MCF 10A (cell line): ENCODE results near the gene CFP. TPM values are rescaled to one million over a fixed set of nuclear protein-coding genes. Genes with fewer than 3 reads are reported as not detected.

Source experiments
- BruUV-seq: library from RNA; stranded (reverse); fragments of 400-500 nt; replicated peaks from 2 replicates; lab custom pipeline; 2021; lab: Mats Ljungman, UMichigan
- CTCF ChIA-PET: fragments of 300-600 bp; sonication (Branson Sonifier 250); formaldehyde crosslinking; extraction: SDS; loops from one replicate; lab custom pipeline; 2021; ENCODE audit warnings: antibody characterized with exemption, inconsistent platforms; lab: Yijun Ruan, JAX
- POLR2A ChIA-PET: fragments of 300-600, 350-650 bp; sonication (Branson Sonifier 250); formaldehyde crosslinking; extraction: SDS; loops from one replicate; lab custom pipeline; 2020; ENCODE audit warnings: antibody characterized with exemption, inconsistent platforms; lab: Yijun Ruan, JAX
- DNase-seq: peaks from one replicate; pipeline ENCODE4 v3.0.0-alpha.2; 2018; ENCODE audit not compliant: unreplicated experiment
- H3K27ac Mint-ChIP-seq: one replicate; pipeline ENCODE4 v1.8.0; 2022; ENCODE audit warnings: mild to moderate bottlenecking, low read depth, mixed read lengths; ENCODE audit not compliant: unreplicated experiment
- H3K27me3 Mint-ChIP-seq: one replicate; pipeline ENCODE4 v1.8.0; 2022; ENCODE audit warnings: mixed read lengths; ENCODE audit not compliant: insufficient read depth, unreplicated experiment
- H3K36me3 Mint-ChIP-seq: one replicate; pipeline ENCODE4 v1.8.0; 2022; ENCODE audit warnings: mild to moderate bottlenecking, moderate library complexity, mixed read lengths; ENCODE audit not compliant: insufficient read depth, unreplicated experiment
- H3K4me1 Mint-ChIP-seq: one replicate; pipeline ENCODE4 v1.8.0; 2022; ENCODE audit warnings: mixed read lengths; ENCODE audit not compliant: insufficient read depth, unreplicated experiment
- H3K4me3 Mint-ChIP-seq: one replicate; pipeline ENCODE4 v1.8.0; 2022; ENCODE audit warnings: mild to moderate bottlenecking, moderate library complexity, mixed read lengths; ENCODE audit not compliant: unreplicated experiment
- H3K9me3 Mint-ChIP-seq: one replicate; pipeline ENCODE4 v1.8.0; 2022; ENCODE audit warnings: mixed read lengths; ENCODE audit not compliant: unreplicated experiment
- CTCF ChIP-seq: fragments of 200-600 bp; IDR thresholded peaks from one replicate; pipeline ENCODE4 v1.8.0; 2022; ENCODE audit warnings: antibody characterized with exemption, mild to moderate bottlenecking; ENCODE audit not compliant: unreplicated experiment
- intact Hi-C: fragments of 100-400 bp; cut with micrococcal nuclease; formaldehyde crosslinking; loops from 2 replicates; pipeline ENCODE4 v1.14.1; 2022
- total RNA-seq: library from RNA; stranded (reverse); gene quantifications from 2 replicates; pipeline ENCODE4 v1.2.3, GENCODE V29; 2022

CFP gene
- total RNA-seq, 1 experiment from 2014 or later = 0.56 TPM

- BruUV-seq = no TSS peak
- DNase-seq = no peak
- POLR2A ChIA-PET = interaction anchor here (0.6 to 1.0 kb wide), 2 partner anchors 16 to 70 kb away, joined by 3 read pairs; no protein-coding TSS in a partner anchor
- TF ChIP-seq CTCF = no peak
- no peak overlapping the region for H3K4me3 Mint-ChIP-seq
- H3K4me1 Mint-ChIP-seq = no peaks in the 10 kb centered on the region
- intact Hi-C loops = no loop called here
- no peaks in the 10 kb centered on the region for H3K36me3 Mint-ChIP-seq
- H3K27ac Mint-ChIP-seq = no peak overlapping the region
- no peaks in the 10 kb centered on the region for H3K9me3 Mint-ChIP-seq
- no peaks in the 10 kb centered on the region for H3K27me3 Mint-ChIP-seq
- CTCF ChIA-PET = interaction anchor here (0.7 kb wide), 1 partner anchor 19 kb away, joined by 3 read pairs; no protein-coding TSS in a partner anchor
Measured at GRCh38 chrX:47611926-47612325, 17.8 kb downstream of the CFP start.

GRCh38 chrX:47611489-47611888, 18.2 kb downstream of the CFP start:
- Mint-ChIP-seq H3K36me3 (no peaks in the 10 kb centered on the region), H3K4me1 (no peaks in the 10 kb centered on the region), H3K27me3 (no peaks in the 10 kb centered on the region), H3K4me3 (no peak overlapping the region), H3K9me3 (no peaks in the 10 kb centered on the region), H3K27ac (no peak overlapping the region)
- CTCF ChIA-PET = no interaction called here
- intact Hi-C loops = no loop called here
- POLR2A ChIA-PET = no interaction called here
- BruUV-seq = no TSS peak
- TF ChIP-seq CTCF = no peak
- DNase-seq = no peak

- DNase-seq = no peak
- ChIA-PET POLR2A (no interaction called here), CTCF (no interaction called here)
- BruUV-seq = no TSS peak
- no peak overlapping the region for H3K27ac Mint-ChIP-seq
- TF ChIP-seq CTCF = no peak
- no peak overlapping the region for H3K4me3 Mint-ChIP-seq
- no peaks in the 10 kb centered on the region for H3K36me3 Mint-ChIP-seq
- no peaks in the 10 kb centered on the region for H3K4me1 Mint-ChIP-seq
- H3K27me3 Mint-ChIP-seq = no peaks in the 10 kb centered on the region
- intact Hi-C loops = no loop called here
- H3K9me3 Mint-ChIP-seq = no peaks in the 10 kb centered on the region
Measured at GRCh38 chrX:47610511-47610910, 19.2 kb downstream of the CFP start.

- DNase-seq = no peak
- POLR2A ChIA-PET = interaction anchor here (0.6 kb wide), 1 partner anchor 43 kb away, joined by 4 read pairs; no protein-coding TSS in a partner anchor
- no peaks in the 10 kb centered on the region for H3K9me3 Mint-ChIP-seq
- H3K27me3 Mint-ChIP-seq = no peaks in the 10 kb centered on the region
- TF ChIP-seq CTCF = no peak
- H3K27ac Mint-ChIP-seq = no peak overlapping the region
- no TSS peak for BruUV-seq
- H3K4me3 Mint-ChIP-seq = no peak overlapping the region
- CTCF ChIA-PET = no interaction called here
- intact Hi-C loops = no loop called here
- no peaks in the 10 kb centered on the region for H3K4me1 Mint-ChIP-seq
- no peaks in the 10 kb centered on the region for H3K36me3 Mint-ChIP-seq
Measured at GRCh38 chrX:47608130-47608810, 21.5 kb downstream of the CFP start.
